ENCODE measurements around the gene PTPN1. TPM values are rescaled to one million over a fixed set of nuclear protein-coding genes. Genes with fewer than 3 reads are reported as not detected.

The PTPN1 gene
- total and polyA plus RNA-seq, 2 donors (not counting 3 experiments of a cell fraction or from before 2014, with no cell fraction given): 41.1 to 64.3 TPM

DNA sequence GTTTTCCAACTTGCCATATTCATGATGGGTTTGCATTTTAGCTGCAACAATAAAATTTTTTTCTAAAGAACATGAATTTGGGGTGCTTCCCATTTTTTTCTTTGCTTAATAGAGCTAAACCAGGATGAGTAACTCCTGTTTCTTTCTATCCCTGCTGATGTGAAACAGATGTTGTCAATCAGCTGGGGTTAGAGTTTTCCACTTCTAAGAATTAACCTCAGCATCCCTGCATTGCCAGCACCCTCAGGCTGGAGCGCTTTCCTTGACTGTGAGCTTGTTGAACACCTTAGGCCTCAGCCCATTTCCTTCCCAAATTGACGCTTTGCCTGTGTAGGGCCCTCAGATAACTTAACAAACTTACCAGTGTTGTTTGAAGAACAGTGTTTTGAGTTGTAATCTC lies 74.5 kb downstream of the PTPN1 start:
- Histone ChIP-seq H2AFZ (ENCODE audit: low read depth, low read length) (no peak overlapping the region), H3K4me3 (replicated peaks in 1 of 3; ENCODE audit: insufficient read depth in 1 of 3, low read depth in 1 of 3, low read length in 3 of 3) (no peak overlapping the region), H3K9ac (replicated peaks; ENCODE audit: extremely low read depth, insufficient read depth, low read length) (no peak overlapping the region), H3K36me3 (ENCODE audit: control insufficient read depth in 2 of 2, extremely low read depth in 1 of 2, insufficient read depth in 2 of 2, low read length in 2 of 2) (peaks cover 31 to 52% of the 10 kb centered on the region in 2 experiments), H3K9me1 (replicated peaks; ENCODE audit: control insufficient read depth, extremely low read depth, insufficient read depth, low read length) (no peaks in the 10 kb centered on the region), H3K9me3 (replicated peaks; ENCODE audit: control insufficient read depth, insufficient read depth, low read length) (no peaks in the 10 kb centered on the region), H3K27me3 (ENCODE audit: control insufficient read depth in 2 of 2, insufficient read depth in 2 of 2, low read length in 2 of 2) (no peaks in the 10 kb centered on the region), H3K27ac (ENCODE audit: insufficient read depth, low read depth, low read length) (no peak overlapping the region), H3K4me2 (ENCODE audit: insufficient read depth, low read length) (no peak overlapping the region), H4K20me1 (replicated peaks; ENCODE audit: control insufficient read depth, extremely low read depth, insufficient read depth, low read length) (no peaks in the 10 kb centered on the region), H3K79me2 (ENCODE audit: control insufficient read depth, insufficient read depth, low read length) (peaks cover 8% of the 10 kb centered on the region), H3K4me1 (ENCODE audit: control insufficient read depth, extremely low read depth, insufficient read depth, low read length) (no peaks in the 10 kb centered on the region)
- ChIA-PET CTCF (interaction anchor here (0.7 to 1.5 kb wide), 6 partner anchors 9 to 106 kb away, joined by 3 to 6 read pairs (median 4); no protein-coding TSS in a partner anchor), POLR2A (no interaction called here)
- TF ChIP-seq JUN (IDR thresholded peaks at IDR 0.05; ENCODE audit: borderline replicate concordance, insufficient read depth, insufficient read length, low read depth): no peak
- TF ChIP-seq, protein P1, sequence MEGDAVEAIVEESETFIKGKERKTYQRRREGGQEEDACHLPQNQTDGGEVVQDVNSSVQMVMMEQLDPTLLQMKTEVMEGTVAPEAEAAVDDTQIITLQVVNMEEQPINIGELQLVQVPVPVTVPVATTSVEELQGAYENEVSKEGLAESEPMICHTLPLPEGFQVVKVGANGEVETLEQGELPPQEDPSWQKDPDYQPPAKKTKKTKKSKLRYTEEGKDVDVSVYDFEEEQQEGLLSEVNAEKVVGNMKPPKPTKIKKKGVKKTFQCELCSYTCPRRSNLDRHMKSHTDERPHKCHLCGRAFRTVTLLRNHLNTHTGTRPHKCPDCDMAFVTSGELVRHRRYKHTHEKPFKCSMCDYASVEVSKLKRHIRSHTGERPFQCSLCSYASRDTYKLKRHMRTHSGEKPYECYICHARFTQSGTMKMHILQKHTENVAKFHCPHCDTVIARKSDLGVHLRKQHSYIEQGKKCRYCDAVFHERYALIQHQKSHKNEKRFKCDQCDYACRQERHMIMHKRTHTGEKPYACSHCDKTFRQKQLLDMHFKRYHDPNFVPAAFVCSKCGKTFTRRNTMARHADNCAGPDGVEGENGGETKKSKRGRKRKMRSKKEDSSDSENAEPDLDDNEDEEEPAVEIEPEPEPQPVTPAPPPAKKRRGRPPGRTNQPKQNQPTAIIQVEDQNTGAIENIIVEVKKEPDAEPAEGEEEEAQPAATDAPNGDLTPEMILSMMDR (IDR thresholded peaks at IDR 0.05; ENCODE audit: extremely low read depth in 1 of 2, insufficient read depth in 1 of 2, low read depth in 1 of 2, low read length in 2 of 2): no peak
- TF ChIP-seq, protein P2, sequence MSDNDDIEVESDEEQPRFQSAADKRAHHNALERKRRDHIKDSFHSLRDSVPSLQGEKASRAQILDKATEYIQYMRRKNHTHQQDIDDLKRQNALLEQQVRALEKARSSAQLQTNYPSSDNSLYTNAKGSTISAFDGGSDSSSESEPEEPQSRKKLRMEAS (IDR thresholded peaks at IDR 0.05; ENCODE audit: insufficient read depth, insufficient read length): no peak
- no peak for TF ChIP-seq POLR2AphosphoS5 (IDR thresholded peaks at IDR 0.05; ENCODE audit: insufficient read depth, low read depth, low read length)
- no peak for TF ChIP-seq MYC (IDR thresholded peaks at IDR 0.05; ENCODE audit: low read depth, low read length)
- no peak for TF ChIP-seq EZH2 (IDR thresholded peaks at IDR 0.05; ENCODE audit: borderline replicate concordance, low read depth, low read length, severe bottlenecking)
- no peak for TF ChIP-seq POLR2A (IDR thresholded peaks at IDR 0.05; ENCODE audit: low read depth, low read length)
- no peak for TF ChIP-seq GATA2 (IDR thresholded peaks at IDR 0.05; ENCODE audit: insufficient read depth, insufficient read length, low read depth, low read length)
- TF ChIP-seq FOS (IDR thresholded peaks at IDR 0.05; ENCODE audit: borderline replicate concordance, insufficient read depth, low read length): no peak
- DNase-seq (ENCODE audit: low read depth, low spot score) (no peak), FAIRE-seq (no peak)
- intact Hi-C loops (cut with micrococcal nuclease): loop anchor here (5.0 kb wide), 1 partner anchor 207 kb away; no protein-coding TSS in a partner anchor
- BruUV-seq (replicated peaks): no TSS peak
- dilution Hi-C loops (cut with MboI; ENCODE audit: extremely low pct_ligation_motif_present, low sequenced_read_pairs): no loop called here

Measured in endothelial cell of umbilical vein (primary cell).